Panc1 (cell line): ENCODE measurements around the gene PTPRA.

Source experiments
- POLR2AphosphoS5 ChIP-seq: IDR thresholded peaks from 2 replicates; pipeline ENCODE4 v1.6.1; 2012; ENCODE audit warnings: mild to moderate bottlenecking, low read depth, low read length, moderate library complexity
- TF ChIP-seq, protein P1 (sequence below): fragments of 450-650 bp; IDR thresholded peaks from 2 replicates; pipeline ENCODE4 v1.5.1; 2017; ENCODE audit warnings: mild to moderate bottlenecking
- TF ChIP-seq, protein P2 (sequence below), 2 experiments: IDR thresholded peaks; 2 replicates each; pipeline ENCODE4 v1.6.1; 2011 to 2012; ENCODE audit warnings: low read depth in 2 of 2, control low read depth in 1 of 2, low read length in 1 of 2, mild to moderate bottlenecking in 1 of 2, moderate library complexity in 1 of 2; ENCODE audit not compliant: insufficient read depth in 1 of 2

DNA sequence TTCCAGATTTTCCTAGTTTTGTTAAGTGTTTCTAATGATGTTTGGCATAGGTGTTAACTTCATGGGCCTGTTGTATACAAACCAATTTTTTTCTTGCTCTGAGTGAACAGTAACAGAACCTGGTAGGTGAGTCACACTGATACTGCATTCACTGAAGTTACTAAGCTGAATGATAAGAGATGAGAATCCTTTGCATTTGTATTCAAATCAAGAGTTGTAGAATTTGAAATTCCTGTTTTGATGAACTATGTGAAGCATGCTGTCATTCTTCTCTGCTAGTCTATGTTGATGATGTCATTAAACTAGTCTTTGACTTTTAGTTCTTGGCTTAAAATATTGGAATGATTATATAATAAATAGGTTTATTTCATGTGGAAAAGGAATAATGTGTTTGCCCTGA lies 37.9 kb downstream of the PTPRA start:
- TF ChIP-seq, protein P1, sequence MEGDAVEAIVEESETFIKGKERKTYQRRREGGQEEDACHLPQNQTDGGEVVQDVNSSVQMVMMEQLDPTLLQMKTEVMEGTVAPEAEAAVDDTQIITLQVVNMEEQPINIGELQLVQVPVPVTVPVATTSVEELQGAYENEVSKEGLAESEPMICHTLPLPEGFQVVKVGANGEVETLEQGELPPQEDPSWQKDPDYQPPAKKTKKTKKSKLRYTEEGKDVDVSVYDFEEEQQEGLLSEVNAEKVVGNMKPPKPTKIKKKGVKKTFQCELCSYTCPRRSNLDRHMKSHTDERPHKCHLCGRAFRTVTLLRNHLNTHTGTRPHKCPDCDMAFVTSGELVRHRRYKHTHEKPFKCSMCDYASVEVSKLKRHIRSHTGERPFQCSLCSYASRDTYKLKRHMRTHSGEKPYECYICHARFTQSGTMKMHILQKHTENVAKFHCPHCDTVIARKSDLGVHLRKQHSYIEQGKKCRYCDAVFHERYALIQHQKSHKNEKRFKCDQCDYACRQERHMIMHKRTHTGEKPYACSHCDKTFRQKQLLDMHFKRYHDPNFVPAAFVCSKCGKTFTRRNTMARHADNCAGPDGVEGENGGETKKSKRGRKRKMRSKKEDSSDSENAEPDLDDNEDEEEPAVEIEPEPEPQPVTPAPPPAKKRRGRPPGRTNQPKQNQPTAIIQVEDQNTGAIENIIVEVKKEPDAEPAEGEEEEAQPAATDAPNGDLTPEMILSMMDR: no peak
- TF ChIP-seq, protein P2, sequence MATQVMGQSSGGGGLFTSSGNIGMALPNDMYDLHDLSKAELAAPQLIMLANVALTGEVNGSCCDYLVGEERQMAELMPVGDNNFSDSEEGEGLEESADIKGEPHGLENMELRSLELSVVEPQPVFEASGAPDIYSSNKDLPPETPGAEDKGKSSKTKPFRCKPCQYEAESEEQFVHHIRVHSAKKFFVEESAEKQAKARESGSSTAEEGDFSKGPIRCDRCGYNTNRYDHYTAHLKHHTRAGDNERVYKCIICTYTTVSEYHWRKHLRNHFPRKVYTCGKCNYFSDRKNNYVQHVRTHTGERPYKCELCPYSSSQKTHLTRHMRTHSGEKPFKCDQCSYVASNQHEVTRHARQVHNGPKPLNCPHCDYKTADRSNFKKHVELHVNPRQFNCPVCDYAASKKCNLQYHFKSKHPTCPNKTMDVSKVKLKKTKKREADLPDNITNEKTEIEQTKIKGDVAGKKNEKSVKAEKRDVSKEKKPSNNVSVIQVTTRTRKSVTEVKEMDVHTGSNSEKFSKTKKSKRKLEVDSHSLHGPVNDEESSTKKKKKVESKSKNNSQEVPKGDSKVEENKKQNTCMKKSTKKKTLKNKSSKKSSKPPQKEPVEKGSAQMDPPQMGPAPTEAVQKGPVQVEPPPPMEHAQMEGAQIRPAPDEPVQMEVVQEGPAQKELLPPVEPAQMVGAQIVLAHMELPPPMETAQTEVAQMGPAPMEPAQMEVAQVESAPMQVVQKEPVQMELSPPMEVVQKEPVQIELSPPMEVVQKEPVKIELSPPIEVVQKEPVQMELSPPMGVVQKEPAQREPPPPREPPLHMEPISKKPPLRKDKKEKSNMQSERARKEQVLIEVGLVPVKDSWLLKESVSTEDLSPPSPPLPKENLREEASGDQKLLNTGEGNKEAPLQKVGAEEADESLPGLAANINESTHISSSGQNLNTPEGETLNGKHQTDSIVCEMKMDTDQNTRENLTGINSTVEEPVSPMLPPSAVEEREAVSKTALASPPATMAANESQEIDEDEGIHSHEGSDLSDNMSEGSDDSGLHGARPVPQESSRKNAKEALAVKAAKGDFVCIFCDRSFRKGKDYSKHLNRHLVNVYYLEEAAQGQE (IDR thresholded peaks at IDR 0.05; ENCODE audit: insufficient read depth in 1 of 2, low read depth in 2 of 2, low read length in 1 of 2): no peak
- TF ChIP-seq POLR2AphosphoS5: no peak
